ENCODE data around the gene GORASP2.

Gene GORASP2

GRCh38 chr2:170973492-170974303, 44.6 kb downstream of the GORASP2 start:
- H3K27ac ChIP-seq, result peak overlapping the region; percentile 66
- ChIA-PET CTCF (interaction anchor here (0.6 to 1.2 kb wide), 7 partner anchors 11 to 596 kb away, joined by 3 to 6 read pairs (median 4); no protein-coding TSS in a partner anchor), POLR2A (ENCODE audit: low non-redundant PET) (no interaction called here)
- TF ChIP-seq CTCF (conservative IDR thresholded peaks at IDR 0.05; ENCODE audit: low read depth), result peak; percentile 95
- DNase-seq (ENCODE audit: low spot score), result peak; percentile 94

GRCh38 chr2:170974304-170974993, 45.4 kb downstream of the GORASP2 start:
- peak overlapping the region; percentile 66 for H3K27ac ChIP-seq
- POLR2A ChIA-PET (ENCODE audit: low non-redundant PET), result no interaction called here
- no peak for TF ChIP-seq CTCF (conservative IDR thresholded peaks at IDR 0.05; ENCODE audit: low read depth)
- CTCF ChIA-PET, result interaction anchor here (0.6 to 0.8 kb wide), 3 partner anchors 46 to 421 kb away, joined by 3 read pairs; no protein-coding TSS in a partner anchor
- no peak for DNase-seq (ENCODE audit: low spot score)

GRCh38 chr2:170975127-170975942, 46.3 kb downstream of the GORASP2 start:
- ChIA-PET POLR2A (ENCODE audit: low non-redundant PET) (no interaction called here), CTCF (interaction anchor here (0.6 to 0.8 kb wide), 5 partner anchors 47 to 763 kb away, joined by 3 read pairs; no protein-coding TSS in a partner anchor)
- no peak for DNase-seq (ENCODE audit: low spot score)
- H3K27ac ChIP-seq, result no peak overlapping the region
- TF ChIP-seq CTCF (conservative IDR thresholded peaks at IDR 0.05; ENCODE audit: low read depth), result no peak

GRCh38 chr2:170975943-170976270, 46.9 kb downstream of the GORASP2 start:
- TF ChIP-seq CTCF (conservative IDR thresholded peaks at IDR 0.05; ENCODE audit: low read depth), result no peak
- no peak for DNase-seq (ENCODE audit: low spot score)
- CTCF ChIA-PET, result no interaction called here
- POLR2A ChIA-PET (ENCODE audit: low non-redundant PET), result no interaction called here
- no peak overlapping the region for H3K27ac ChIP-seq

GRCh38 chr2:170984079-170984478, 55.0 kb downstream of the GORASP2 start:
- no peak for TF ChIP-seq CTCF (conservative IDR thresholded peaks at IDR 0.05; ENCODE audit: low read depth)
- ChIA-PET POLR2A (ENCODE audit: low non-redundant PET) (no interaction called here), CTCF (interaction anchor here (0.6 to 1.2 kb wide), 4 partner anchors 11 to 521 kb away, joined by 3 to 6 read pairs (median 4); no protein-coding TSS in a partner anchor)
- H3K27ac ChIP-seq, result no peak overlapping the region
- DNase-seq (ENCODE audit: low spot score), result no peak

GRCh38 chr2:170985407-170985806, 56.4 kb downstream of the GORASP2 start:
- TF ChIP-seq CTCF (conservative IDR thresholded peaks at IDR 0.05; ENCODE audit: low read depth), result no peak
- POLR2A ChIA-PET (ENCODE audit: low non-redundant PET), result no interaction called here
- no peak for DNase-seq (ENCODE audit: low spot score)
- CTCF ChIA-PET, result no interaction called here
- H3K27ac ChIP-seq, result no peak overlapping the region
